ENCODE results near the gene IGF1R.

DNA sequence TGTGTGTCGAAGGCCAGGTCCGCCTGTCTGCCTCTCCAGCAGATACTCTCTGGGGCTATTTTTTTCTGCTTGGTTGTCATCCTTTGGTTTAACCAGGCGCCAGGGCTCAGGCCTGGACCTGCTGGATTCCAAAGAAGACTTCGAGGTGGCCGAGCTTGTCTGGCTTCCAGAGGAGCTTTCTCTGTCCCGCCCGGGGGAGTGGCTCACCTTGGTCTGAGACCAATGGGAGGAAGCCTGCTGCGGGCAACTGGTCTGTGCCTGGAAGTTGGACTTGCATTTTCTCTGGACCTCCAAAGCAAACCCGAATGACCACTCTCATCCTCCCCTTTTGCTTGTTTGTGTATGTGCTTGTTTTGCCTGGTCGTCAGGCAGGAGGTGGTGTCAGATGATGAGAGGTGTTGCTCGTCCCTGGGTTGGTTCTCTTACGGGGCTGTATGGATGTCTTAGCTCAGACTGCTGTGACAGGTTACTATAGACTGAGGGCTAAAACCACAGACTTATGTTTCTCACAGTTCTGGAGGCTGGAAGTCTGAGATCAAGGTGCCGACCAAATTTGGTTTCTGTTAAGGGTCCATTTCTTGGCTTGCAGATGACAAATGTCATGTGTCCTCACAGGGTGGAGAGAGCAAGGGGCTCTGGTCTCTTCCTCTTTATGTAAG lies 19.3 kb downstream of the IGF1R start:
- no peak for TF ChIP-seq CTCF (conservative IDR thresholded peaks at IDR 0.05; ENCODE audit: low read depth, low read length)
- no peak for TF ChIP-seq EZH2phosphoT487 (IDR thresholded peaks at IDR 0.05; ENCODE audit: borderline replicate concordance, low read length)
